B cell (primary cell): ENCODE data around the gene LAMTOR2.

ENCODE experiments used
- EZH2 ChIP-seq: IDR thresholded peaks from 2 replicates; pipeline ENCODE4 v1.6.1; 2012; ENCODE audit warnings: borderline replicate concordance, low read depth, mild to moderate bottlenecking, moderate library complexity, low read length; ENCODE audit not compliant: insufficient read depth, poor library complexity, severe bottlenecking
- TF ChIP-seq, protein P1 (sequence below): fragments of 200-600 bp; IDR thresholded peaks from one replicate; pipeline ENCODE4 v1.8.0; 2022; ENCODE audit warnings: antibody characterized with exemption, mild to moderate bottlenecking

DNA sequence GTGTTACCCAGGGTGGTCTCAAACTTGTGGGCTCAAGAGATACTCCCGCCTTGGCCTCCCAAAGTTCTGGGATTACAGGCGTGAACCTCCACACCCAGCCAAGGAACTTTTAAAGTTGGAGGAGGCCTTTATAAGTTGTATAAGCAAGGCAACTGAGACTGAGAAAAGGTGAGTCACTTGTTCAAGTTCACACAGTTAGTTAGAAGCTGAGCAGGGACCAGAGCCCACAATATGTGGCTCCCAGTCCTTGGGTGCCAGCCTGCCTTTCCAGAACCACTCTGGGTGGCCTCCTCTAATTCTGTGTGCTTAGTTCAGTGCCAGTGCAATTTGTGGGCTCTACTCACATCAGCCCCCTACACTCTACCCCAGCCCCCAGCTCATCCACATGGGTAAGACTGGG is 10.0 kb downstream of the LAMTOR2 start:
- TF ChIP-seq, protein P1, sequence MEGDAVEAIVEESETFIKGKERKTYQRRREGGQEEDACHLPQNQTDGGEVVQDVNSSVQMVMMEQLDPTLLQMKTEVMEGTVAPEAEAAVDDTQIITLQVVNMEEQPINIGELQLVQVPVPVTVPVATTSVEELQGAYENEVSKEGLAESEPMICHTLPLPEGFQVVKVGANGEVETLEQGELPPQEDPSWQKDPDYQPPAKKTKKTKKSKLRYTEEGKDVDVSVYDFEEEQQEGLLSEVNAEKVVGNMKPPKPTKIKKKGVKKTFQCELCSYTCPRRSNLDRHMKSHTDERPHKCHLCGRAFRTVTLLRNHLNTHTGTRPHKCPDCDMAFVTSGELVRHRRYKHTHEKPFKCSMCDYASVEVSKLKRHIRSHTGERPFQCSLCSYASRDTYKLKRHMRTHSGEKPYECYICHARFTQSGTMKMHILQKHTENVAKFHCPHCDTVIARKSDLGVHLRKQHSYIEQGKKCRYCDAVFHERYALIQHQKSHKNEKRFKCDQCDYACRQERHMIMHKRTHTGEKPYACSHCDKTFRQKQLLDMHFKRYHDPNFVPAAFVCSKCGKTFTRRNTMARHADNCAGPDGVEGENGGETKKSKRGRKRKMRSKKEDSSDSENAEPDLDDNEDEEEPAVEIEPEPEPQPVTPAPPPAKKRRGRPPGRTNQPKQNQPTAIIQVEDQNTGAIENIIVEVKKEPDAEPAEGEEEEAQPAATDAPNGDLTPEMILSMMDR = no peak
- TF ChIP-seq EZH2 = no peak
